Keratinocyte (primary cell): Measurements from ENCODE around the gene CRTAP.

Experiments used
- CTCF ChIP-seq, 3 experiments: IDR thresholded peaks in 1 of 3; conservative IDR thresholded peaks in 1 of 3; optimal IDR thresholded peaks in 1 of 3; 2 replicates in 2 of 3; 3 replicates in 1 of 3; pipeline versions ENCODE3 to v1.5.1; 2011; ENCODE audit warnings: low read length in 3 of 3, mild to moderate bottlenecking in 3 of 3, moderate library complexity in 2 of 3, control low read depth in 1 of 3, inconsistent platforms in 1 of 3; ENCODE audit not compliant: insufficient read depth in 2 of 3; ENCODE audit errors: extremely low read depth in 1 of 3
- EZH2 ChIP-seq: IDR thresholded peaks from one replicate; pipeline ENCODE4 v1.6.1; 2012; ENCODE audit warnings: inconsistent platforms, mild to moderate bottlenecking, low read length, moderate library complexity

- TF ChIP-seq CTCF (optimal IDR thresholded peaks at IDR 0.05 in 1 of 3, IDR thresholded peaks at IDR 0.05 in 1 of 3, conservative IDR thresholded peaks at IDR 0.05 in 1 of 3; ENCODE audit: extremely low read depth in 1 of 3, insufficient read depth in 2 of 3, low read length in 3 of 3) (no peak), EZH2 (no peak)
These were observed 57.8 kb downstream of the CRTAP start for GRCh38 chr3:33171580-33171979.
